ENCODE results near the gene RAB7B.

DNA sequence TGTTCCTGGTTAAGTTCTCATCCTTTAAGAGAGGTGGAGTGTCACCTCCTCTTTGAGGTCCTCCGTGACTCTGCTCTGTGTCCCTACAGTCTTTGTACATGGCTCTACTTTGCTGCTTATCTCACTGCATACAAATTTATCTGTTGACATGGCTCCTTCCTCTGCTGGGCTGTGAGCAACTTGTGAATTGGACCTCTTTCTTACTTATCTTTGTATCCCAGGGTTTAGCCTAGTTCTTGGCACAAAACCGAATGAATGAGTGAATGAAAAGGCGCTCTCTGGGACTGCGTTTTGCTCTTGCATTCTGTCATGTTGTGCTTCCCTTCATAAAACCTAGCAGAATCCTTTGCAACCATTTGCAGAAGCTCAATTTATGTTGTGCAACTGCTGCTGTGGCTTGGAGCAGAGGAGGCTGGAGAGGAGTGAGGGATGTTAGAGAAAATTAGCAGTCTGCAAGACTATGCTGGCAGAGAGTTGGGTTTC is 72.4 kb downstream of the RAB7B start:
- TF ChIP-seq, protein P1, sequence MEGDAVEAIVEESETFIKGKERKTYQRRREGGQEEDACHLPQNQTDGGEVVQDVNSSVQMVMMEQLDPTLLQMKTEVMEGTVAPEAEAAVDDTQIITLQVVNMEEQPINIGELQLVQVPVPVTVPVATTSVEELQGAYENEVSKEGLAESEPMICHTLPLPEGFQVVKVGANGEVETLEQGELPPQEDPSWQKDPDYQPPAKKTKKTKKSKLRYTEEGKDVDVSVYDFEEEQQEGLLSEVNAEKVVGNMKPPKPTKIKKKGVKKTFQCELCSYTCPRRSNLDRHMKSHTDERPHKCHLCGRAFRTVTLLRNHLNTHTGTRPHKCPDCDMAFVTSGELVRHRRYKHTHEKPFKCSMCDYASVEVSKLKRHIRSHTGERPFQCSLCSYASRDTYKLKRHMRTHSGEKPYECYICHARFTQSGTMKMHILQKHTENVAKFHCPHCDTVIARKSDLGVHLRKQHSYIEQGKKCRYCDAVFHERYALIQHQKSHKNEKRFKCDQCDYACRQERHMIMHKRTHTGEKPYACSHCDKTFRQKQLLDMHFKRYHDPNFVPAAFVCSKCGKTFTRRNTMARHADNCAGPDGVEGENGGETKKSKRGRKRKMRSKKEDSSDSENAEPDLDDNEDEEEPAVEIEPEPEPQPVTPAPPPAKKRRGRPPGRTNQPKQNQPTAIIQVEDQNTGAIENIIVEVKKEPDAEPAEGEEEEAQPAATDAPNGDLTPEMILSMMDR (IDR thresholded peaks at IDR 0.05; ENCODE audit: insufficient read depth, low read depth, low read length) = no peak
- no peak for TF ChIP-seq EZH2 (IDR thresholded peaks at IDR 0.05; ENCODE audit: insufficient read depth, low read length)

Data from astrocyte (in vitro differentiated cells and primary cell).